ENCODE results near the gene TCF7. TPM values are rescaled to one million over a fixed set of nuclear protein-coding genes. Genes with fewer than 3 reads are reported as not detected.
A peak's percentile ranks its signal among the peaks of the same experiment; 100 is the strongest.

TCF7 gene
- total RNA-seq, 1 donor from 2014 or later: 7.0 TPM

DNA sequence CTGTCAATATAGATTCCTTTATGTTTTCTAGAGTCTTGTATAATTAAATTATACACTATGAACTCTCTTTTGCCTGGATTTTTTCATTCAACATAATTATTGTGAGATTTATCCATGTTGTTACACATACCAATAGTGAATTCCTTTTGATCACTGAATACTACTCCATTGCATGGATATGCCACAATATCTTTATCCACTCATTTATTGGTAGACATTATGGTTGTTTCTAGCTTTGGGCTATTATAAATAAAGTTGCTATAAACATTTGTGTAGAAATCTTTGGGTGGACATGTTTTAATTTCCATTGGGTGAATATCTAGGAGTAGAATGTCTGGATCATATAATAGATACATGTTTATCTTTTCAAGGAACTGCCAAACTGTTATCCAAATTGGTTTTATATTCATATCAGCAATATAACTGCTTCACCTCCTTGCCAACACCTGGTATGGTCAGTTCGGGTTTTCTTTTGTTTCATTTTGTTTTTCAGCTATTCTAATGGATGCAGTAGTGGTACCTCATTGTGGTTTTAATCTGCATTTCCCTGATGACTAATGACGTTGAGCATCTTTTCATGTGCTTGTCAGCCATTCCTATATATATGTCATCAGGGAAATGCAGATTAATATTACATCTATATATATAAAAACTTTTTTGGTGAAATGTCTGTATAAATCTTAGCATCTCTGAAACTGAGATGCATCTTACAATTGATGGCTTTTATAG lies 32.1 kb upstream of the TCF7 start:
- H3K36me3 ChIP-seq: no peaks in the 10 kb centered on the region
- no peak overlapping the region for H3K27ac ChIP-seq
- H3K4me1 ChIP-seq: no peaks in the 10 kb centered on the region
- H3K4me3 ChIP-seq: no peak overlapping the region
- DNase-seq (no peak), ATAC-seq (no peak)
- TF ChIP-seq, protein P1, sequence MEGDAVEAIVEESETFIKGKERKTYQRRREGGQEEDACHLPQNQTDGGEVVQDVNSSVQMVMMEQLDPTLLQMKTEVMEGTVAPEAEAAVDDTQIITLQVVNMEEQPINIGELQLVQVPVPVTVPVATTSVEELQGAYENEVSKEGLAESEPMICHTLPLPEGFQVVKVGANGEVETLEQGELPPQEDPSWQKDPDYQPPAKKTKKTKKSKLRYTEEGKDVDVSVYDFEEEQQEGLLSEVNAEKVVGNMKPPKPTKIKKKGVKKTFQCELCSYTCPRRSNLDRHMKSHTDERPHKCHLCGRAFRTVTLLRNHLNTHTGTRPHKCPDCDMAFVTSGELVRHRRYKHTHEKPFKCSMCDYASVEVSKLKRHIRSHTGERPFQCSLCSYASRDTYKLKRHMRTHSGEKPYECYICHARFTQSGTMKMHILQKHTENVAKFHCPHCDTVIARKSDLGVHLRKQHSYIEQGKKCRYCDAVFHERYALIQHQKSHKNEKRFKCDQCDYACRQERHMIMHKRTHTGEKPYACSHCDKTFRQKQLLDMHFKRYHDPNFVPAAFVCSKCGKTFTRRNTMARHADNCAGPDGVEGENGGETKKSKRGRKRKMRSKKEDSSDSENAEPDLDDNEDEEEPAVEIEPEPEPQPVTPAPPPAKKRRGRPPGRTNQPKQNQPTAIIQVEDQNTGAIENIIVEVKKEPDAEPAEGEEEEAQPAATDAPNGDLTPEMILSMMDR (IDR thresholded peaks at IDR 0.05): no peak
- no peaks in the 10 kb centered on the region for H3K27me3 ChIP-seq
- H3K9me3 ChIP-seq: no peaks in the 10 kb centered on the region
- intact Hi-C loops (cut with DNase I): no loop called here

DNA sequence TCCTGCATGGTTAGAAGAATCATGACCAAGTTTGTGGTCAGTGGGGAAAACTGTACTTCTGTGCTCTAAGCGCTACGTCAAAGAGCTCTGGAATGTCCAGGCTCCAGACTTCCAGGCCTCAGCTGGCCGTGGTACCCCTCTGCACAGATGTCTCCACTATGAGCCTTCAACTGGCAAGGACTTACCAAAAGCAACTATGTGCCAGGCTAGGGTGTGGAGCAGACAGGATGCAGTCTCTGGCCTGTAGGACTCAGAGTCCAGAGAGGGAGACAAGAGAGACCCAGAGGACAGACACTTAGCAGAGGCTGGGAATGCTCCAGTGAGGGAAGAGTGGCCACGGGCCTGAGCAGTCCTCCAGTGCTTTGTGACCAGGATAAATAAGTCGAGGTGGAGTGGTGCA lies 31.0 kb upstream of the TCF7 start:
- intact Hi-C loops (cut with DNase I): no loop called here

DNA sequence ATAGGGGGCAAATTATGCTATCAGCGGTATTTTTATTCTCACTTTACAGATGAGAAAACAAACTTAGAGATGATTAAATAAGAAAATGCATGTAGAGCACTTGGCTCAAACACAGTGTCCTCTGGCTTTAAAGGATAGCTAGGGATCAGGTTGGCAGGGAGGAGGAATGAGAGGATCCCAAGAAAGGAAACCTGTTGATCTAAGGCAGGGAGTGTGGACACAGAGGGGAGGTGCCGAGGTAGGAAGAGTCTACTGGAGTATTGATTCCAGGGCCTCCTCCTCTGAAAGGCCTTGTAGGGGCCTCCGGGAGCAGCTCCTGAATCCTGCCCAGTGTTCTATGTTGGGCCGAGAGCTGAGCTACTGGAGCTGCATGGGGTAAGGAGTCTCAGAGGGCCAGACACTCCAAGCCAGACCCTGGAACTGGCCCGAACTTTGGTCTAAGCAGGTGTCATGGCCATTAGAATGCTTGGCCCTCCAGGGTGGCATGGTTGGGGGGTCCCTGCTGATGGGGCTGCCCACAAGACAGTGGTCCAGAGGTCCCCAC lies 30.4 kb upstream of the TCF7 start:
- Histone ChIP-seq H3K4me1 (no peaks in the 10 kb centered on the region), H3K27me3 (no peaks in the 10 kb centered on the region), H3K4me3 (no peak overlapping the region), H3K9me3 (no peaks in the 10 kb centered on the region), H3K36me3 (no peaks in the 10 kb centered on the region), H3K27ac (no peak overlapping the region)
- intact Hi-C loops (cut with DNase I): no loop called here
- DNase-seq: peak; percentile 51
- no peak for ATAC-seq
- TF ChIP-seq, protein P1 (IDR thresholded peaks at IDR 0.05): no peak

More for the DNA sequence above, 31.0 kb upstream of the TCF7 start:
- H3K27ac ChIP-seq: no peak overlapping the region
- H3K4me3 ChIP-seq: no peak overlapping the region
- DNase-seq (no peak), ATAC-seq (no peak)
- TF ChIP-seq, protein P1 (IDR thresholded peaks at IDR 0.05): no peak
- H3K36me3 ChIP-seq: no peaks in the 10 kb centered on the region
- no peaks in the 10 kb centered on the region for H3K4me1 ChIP-seq
- no peaks in the 10 kb centered on the region for H3K9me3 ChIP-seq
- no peaks in the 10 kb centered on the region for H3K27me3 ChIP-seq

DNA sequence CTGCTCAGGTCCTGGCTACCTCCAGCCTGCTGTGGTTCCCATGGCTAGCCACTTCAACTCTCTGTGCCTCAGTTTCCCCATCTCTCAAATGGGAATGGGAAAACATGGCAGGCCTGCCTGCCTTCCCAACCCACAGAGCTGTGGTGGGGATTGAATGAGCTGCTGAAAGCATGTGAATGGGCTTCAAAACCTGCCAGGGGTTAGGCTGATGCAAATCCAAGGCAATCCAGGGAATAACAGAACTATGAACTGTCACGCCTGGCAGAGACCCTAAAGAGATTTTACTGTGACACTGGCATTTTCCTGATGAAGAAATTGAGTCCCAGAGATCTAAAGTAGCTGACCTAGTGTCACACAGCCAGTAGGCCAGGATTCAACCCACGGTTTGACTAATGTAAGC lies 29.9 kb upstream of the TCF7 start:
- ATAC-seq: no peak
- H3K36me3 ChIP-seq: no peaks in the 10 kb centered on the region
- no peaks in the 10 kb centered on the region for H3K4me1 ChIP-seq
- H3K9me3 ChIP-seq: no peaks in the 10 kb centered on the region
- no peak overlapping the region for H3K27ac ChIP-seq
- H3K4me3 ChIP-seq: no peak overlapping the region
- no peak for DNase-seq
- intact Hi-C loops (cut with DNase I): no loop called here
- H3K27me3 ChIP-seq: no peaks in the 10 kb centered on the region
- TF ChIP-seq, protein P1 (IDR thresholded peaks at IDR 0.05): no peak

DNA sequence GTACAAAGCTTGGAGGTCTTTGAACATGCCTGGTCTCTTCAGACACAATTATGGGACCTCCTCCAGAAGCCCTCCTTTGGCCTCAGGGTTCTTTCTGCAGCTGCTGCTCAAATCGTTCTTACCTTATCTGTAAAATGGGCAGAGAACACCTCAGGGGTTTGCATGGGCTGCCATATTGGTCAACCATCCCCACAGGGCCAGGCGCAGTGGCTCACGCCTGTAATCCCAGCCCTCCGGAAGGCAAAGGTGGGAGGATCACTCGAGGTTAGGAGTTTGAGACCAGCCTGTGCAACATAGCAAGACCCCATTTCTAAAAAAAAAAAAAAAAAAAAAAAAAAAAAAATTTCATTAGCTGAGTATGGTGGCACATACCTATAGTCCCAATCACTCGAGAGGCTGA lies 29.1 kb upstream of the TCF7 start:
- H3K27ac ChIP-seq: no peak overlapping the region
- DNase-seq (no peak), ATAC-seq (no peak)
- no peaks in the 10 kb centered on the region for H3K27me3 ChIP-seq
- H3K4me1 ChIP-seq: no peaks in the 10 kb centered on the region
- no peaks in the 10 kb centered on the region for H3K9me3 ChIP-seq
- intact Hi-C loops (cut with DNase I): no loop called here
- TF ChIP-seq, protein P1 (IDR thresholded peaks at IDR 0.05): no peak
- H3K36me3 ChIP-seq: no peaks in the 10 kb centered on the region
- no peak overlapping the region for H3K4me3 ChIP-seq

All from upper lobe of right lung (tissue), 1 donor.